NCI-H2081 (cell line): ENCODE results near the gene CLCNKA.

ENCODE experiments used
- DNase-seq, 2 experiments: peaks; one replicate each; lab custom pipeline; 2025; lab: John Stamatoyannopoulos, UW

Gene CLCNKA

DNA sequence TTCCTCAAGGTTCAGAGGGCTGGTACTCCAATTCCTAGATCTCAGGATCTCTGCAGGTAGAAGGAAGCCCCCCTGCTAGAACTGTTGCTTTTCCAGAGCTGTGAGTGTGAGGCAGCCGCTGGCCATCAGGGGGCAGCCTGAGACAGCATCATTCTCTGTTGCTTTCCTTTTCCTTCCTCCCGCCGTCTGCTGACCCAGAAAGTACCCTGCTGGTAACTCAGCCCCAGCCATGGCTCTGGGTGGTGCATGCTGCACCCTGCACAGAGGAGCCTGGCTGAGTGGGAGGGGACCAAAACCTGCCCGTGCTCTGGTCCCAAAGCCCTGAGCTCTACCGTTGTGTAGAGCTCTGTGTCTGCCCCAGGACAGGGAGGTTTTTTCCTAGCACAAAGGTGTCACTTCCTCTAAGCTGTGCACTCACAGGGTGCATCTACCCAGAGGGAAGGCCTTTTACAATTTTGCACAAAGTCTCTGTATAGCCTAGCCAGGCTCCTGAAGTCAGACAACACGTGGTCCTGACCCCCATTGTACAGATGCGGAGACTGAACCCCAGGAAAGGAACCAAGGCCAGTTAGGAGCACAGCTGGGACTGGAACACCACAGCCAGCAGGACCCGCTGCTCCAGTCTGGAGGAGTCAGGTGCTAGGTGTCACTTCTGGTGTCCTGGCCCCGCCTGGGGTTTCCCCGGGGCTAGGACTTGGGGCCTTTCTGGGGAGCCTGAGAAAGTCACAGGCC is 57.3 kb downstream of the CLCNKA start:
- DNase-seq = peak; percentile 80

DNA sequence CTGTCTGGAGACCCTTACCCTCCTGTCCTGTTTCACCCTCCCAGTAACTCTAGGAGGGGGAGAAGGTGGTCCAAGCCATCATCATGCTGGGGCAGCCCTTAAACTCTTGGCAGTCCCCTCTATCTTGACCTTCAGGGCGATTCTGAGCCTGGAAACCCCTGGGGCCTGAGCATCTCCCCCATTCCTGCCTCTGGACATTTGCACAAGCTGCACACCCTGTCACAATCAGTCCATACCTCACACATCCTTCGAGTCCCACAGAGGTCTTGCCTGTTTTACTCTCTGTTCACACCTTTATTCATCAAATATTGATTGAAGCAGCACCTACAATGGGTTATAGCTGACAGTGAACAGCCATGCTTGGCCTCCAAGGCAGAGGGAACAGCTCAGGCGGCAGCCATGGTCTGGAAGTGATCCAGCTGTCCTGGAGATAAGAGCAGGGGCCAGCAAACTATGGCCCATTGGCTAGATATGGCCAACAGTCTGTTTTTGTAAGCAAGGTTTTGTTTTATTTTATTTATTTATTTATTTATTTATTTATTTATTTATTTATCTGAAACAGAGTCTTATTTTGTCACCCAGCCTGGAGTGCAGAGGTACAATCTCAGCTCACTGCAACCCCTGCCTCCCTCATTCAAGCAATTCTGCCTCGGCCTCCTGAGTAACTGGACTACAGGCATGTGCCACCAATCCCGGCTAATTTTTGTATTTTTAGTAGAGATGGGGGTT is 58.8 kb downstream of the CLCNKA start:
- no peak for DNase-seq

DNA sequence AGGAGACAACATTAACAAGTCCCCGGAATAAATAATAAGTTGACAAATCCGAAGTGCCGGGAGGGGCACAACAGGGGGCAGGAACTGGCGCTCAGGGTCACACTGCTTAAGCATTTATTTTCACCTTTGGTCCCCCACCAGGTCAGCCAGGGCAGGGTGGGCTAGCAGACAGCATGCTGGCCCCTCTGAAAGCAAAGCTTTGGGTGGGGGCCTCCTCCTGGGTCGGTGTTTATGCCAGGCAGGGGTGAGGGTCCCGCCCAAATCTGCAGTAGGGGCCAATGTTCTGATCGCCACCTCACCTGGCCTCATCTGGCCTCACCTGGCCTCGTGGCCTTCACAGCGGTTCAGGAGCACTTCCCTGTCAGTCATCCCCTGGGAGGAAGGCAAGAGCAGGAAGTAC is 59.8 kb downstream of the CLCNKA start:
- no peak for DNase-seq

DNA sequence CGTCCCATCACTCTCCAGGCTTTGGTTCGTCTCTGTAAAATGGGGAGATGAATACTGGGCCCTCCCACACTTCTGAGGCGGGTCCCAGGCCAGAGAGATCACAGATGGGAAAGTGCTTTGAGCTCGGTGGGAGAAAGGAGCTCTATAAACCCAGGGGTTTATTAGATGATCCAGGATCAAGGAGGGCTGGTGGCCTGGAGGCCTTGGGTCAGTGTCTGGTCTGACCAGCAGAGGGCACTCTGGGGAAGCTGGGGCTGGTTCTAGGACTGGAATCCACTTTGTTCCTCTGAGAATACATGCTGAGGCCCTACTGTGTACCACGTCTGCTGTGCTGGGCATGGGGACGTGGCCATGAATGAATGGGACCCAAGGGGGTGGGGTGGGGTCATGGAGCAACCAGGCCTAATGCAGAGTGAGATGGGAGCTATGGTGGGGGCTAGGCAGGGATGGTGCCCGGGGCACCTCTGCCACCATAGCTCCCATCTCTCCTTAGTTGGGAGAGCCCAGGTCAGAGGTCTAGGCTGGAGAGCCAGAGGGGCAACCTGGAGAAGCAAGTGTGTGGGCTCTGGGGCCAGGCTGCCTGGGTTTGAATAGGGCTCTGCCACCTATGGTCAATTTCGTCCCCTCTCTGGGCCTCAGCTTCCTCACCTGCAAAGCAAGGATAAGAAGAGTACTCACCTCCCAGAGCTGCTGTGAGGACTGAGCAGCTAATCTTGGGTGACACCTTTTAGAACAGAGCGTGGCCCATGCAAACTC is 60.6 kb downstream of the CLCNKA start:
- DNase-seq = peak; percentile 60

DNA sequence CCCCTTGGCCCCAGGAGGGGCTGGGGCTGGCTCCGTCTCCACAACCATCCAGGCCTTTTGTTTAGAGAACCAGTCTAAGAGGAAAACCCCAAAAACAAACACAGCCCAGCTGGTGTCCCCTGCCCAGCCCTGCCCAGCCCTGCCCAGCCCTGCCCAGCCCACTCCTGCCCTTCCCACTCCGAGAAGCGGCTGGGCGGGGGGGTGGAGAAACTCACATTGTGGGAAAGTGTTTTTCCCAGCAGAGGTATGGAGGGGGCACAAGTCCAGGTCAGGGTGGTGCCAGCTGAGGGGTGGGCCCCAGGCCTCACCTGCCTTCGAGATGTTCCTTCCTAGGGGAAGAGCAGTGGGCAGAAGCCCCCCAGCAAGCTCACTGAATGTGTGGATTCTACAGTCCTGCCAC is 61.6 kb downstream of the CLCNKA start:
- DNase-seq = no peak
